Right ventricle myocardium inferior (tissue), 1 donor: ENCODE data around the gene NEURL3. TPM values are rescaled to one million over a fixed set of nuclear protein-coding genes. Genes with fewer than 3 reads are reported as not detected.
"Not testable (repeated sequence)": the region's sequence is repeated elsewhere in the genome, so short reads cannot be mapped to it uniquely, and the experiment has no call there.

ENCODE experiments used
- ATAC-seq: fragments of 200-7000 bp; cut with Tn5 transposase; one replicate; pipeline ENCODE4 v1.9.1; 2020; ENCODE audit warnings: mild to moderate bottlenecking, moderate library complexity
- DNase-seq: peaks from one replicate; pipeline ENCODE4 v3.0.0; 2021; ENCODE audit errors: missing footprints
- intact Hi-C: fragments of 100-400 bp; cut with DNase I; formaldehyde crosslinking; loops from one replicate; pipeline ENCODE4 v1.11.0; 2022
- long read RNA-seq: library from polyadenylated mRNA; unstranded; transcript quantifications from one replicate; pipeline ENCODE4 v2.0.0, GENCODE V29; 2021
- total RNA-seq: library from RNA; stranded (reverse); fragmentation: NEBNext Ultra II Directional; extraction: Animal tissue kit (Norgen Biotek cat#: 25700); gene quantifications from one replicate; pipeline ENCODE4 v1.2.1, GENCODE V29; 2021
- donor health status: DM: no; HTN: yes; CAD: no; lungs with severe emphysema.

NEURL3 gene
- total RNA-seq = 0.14 TPM
- long read RNA-seq = 0 reads

- intact Hi-C loops = loop anchor here (5.0 kb wide), 2 partner anchors 148 to 168 kb away; partner anchors contain the start of gene NCAPH
- ATAC-seq = no peak
- DNase-seq = no peak
These were observed at the start of gene NEURL3 for GRCh38 chr2:96505231-96505889. Gene NEURL3, minus strand, starts transcription at chr2:96505357. Its CDS starts 71 bp downstream, at chr2:96505286.

- peak; percentile 91 for DNase-seq
- peak; percentile 54 for ATAC-seq
- intact Hi-C loops = no loop called here
These were observed 49.4 kb upstream of the NEURL3 start for GRCh38 chr2:96554293-96555145.

GRCh38 chr2:96553957-96554292, 48.8 kb upstream of the NEURL3 start:
- DNase-seq, ATAC-seq, intact Hi-C loops: not testable (repeated sequence)

- intact Hi-C loops = no loop called here
- ATAC-seq = no peak
These were observed 48.2 kb upstream of the NEURL3 start for GRCh38 chr2:96553176-96553956.

GRCh38 chr2:96552315-96553175, 47.4 kb upstream of the NEURL3 start:
- intact Hi-C loops = no loop called here
- ATAC-seq (no peak), DNase-seq (no peak)

More at GRCh38 chr2:96553176-96553956, 48.2 kb upstream of the NEURL3 start:
- DNase-seq = no peak

GRCh38 chr2:96551605-96552314, 46.6 kb upstream of the NEURL3 start:
- no peak for ATAC-seq
- DNase-seq = no peak
- intact Hi-C loops = no loop called here

- DNase-seq (no peak), ATAC-seq (no peak)
- intact Hi-C loops = no loop called here
These were observed 45.8 kb upstream of the NEURL3 start for GRCh38 chr2:96550787-96551604.

- intact Hi-C loops = no loop called here
- peak; percentile 49 for ATAC-seq
These were observed 45.0 kb upstream of the NEURL3 start for GRCh38 chr2:96549967-96550786.

GRCh38 chr2:96549466-96549785, 44.3 kb upstream of the NEURL3 start:
- intact Hi-C loops = no loop called here
- no peak for DNase-seq
- no peak for ATAC-seq

More at GRCh38 chr2:96549967-96550786, 45.0 kb upstream of the NEURL3 start:
- no peak for DNase-seq

GRCh38 chr2:96548558-96549465, 43.7 kb upstream of the NEURL3 start:
- intact Hi-C loops = no loop called here
- no peak for ATAC-seq

GRCh38 chr2:96547731-96548171, 42.6 kb upstream of the NEURL3 start:
- DNase-seq = no peak
- intact Hi-C loops = no loop called here
- ATAC-seq = no peak

More at GRCh38 chr2:96548558-96549465, 43.7 kb upstream of the NEURL3 start:
- no peak for DNase-seq

GRCh38 chr2:96547203-96547641, 42.1 kb upstream of the NEURL3 start:
- ATAC-seq (no peak), DNase-seq (no peak)
- intact Hi-C loops = no loop called here

GRCh38 chr2:96546797-96547196, 41.6 kb upstream of the NEURL3 start:
- ATAC-seq (no peak), DNase-seq (no peak)
- intact Hi-C loops = no loop called here

GRCh38 chr2:96546321-96546720, 41.2 kb upstream of the NEURL3 start:
- ATAC-seq (no peak), DNase-seq (no peak)
- intact Hi-C loops = no loop called here

- no peak for ATAC-seq
- intact Hi-C loops = no loop called here
- no peak for DNase-seq
These were observed 37.3 kb upstream of the NEURL3 start for GRCh38 chr2:96542357-96542977.
